WERI-Rb-1 (cell line): ENCODE results near the gene GTF3A.
A peak's percentile ranks its signal among the peaks of the same experiment; 100 is the strongest.

Experiments
- DNase-seq: peaks from one replicate; pipeline ENCODE4 v3.0.0-alpha.2; 2020
- H3K27ac ChIP-seq: fragments of 250-450 bp; sonication (Bioruptor Pico); 2 replicates; pipeline ENCODE4 v1.5.1; 2020; ENCODE audit warnings: mild to moderate bottlenecking, moderate library complexity
- H3K27me3 ChIP-seq: fragments of 250-450 bp; sonication (Bioruptor Pico); 2 replicates; pipeline ENCODE4 v1.5.1; 2021; ENCODE audit warnings: mild to moderate bottlenecking, low read depth, moderate library complexity; ENCODE audit not compliant: insufficient read depth, severe bottlenecking
- H3K36me3 ChIP-seq: fragments of 250-450 bp; sonication (Bioruptor Pico); 2 replicates; pipeline ENCODE4 v1.5.1; 2020; ENCODE audit warnings: mild to moderate bottlenecking, moderate library complexity
- H3K4me3 ChIP-seq: 2 replicates; pipeline ENCODE4 v1.5.1; 2011; ENCODE audit warnings: low read depth, mild to moderate bottlenecking, control low read depth, low read length
- H3K9me3 ChIP-seq: fragments of 250-450 bp; sonication (Bioruptor Pico); 2 replicates; pipeline ENCODE4 v1.5.1; 2021; ENCODE audit warnings: mild to moderate bottlenecking, moderate library complexity; ENCODE audit not compliant: severe bottlenecking
- CTCF ChIP-seq: IDR thresholded peaks from 2 replicates; pipeline ENCODE4 v1.5.1; 2011; ENCODE audit warnings: low read depth, mild to moderate bottlenecking, control low read depth, inconsistent platforms, low read length

Gene GTF3A

GRCh38 chr13:27481766-27482165 is 57.3 kb downstream of the GTF3A start:
- peak; percentile 99 for TF ChIP-seq CTCF
- Histone ChIP-seq H3K27ac (no peak overlapping the region), H3K27me3 (peaks cover 88% of the 10 kb centered on the region), H3K9me3 (peaks cover 2% of the 10 kb centered on the region), H3K4me3 (no peak overlapping the region), H3K36me3 (no peaks in the 10 kb centered on the region)
- DNase-seq: peak; percentile 89

GRCh38 chr13:27482983-27483382 is 58.6 kb downstream of the GTF3A start:
- peak; percentile 35 for DNase-seq
- no peak for TF ChIP-seq CTCF
- H3K27ac ChIP-seq: no peak overlapping the region
- no peak overlapping the region for H3K4me3 ChIP-seq
- H3K27me3 ChIP-seq: peaks cover 81% of the 10 kb centered on the region
- H3K36me3 ChIP-seq: no peaks in the 10 kb centered on the region
- peaks cover 2% of the 10 kb centered on the region for H3K9me3 ChIP-seq

- H3K27ac ChIP-seq: no peak overlapping the region
- H3K27me3 ChIP-seq: peaks cover 81% of the 10 kb centered on the region
- no peak for TF ChIP-seq CTCF
- H3K4me3 ChIP-seq: no peak overlapping the region
- H3K36me3 ChIP-seq: no peaks in the 10 kb centered on the region
- peaks cover 2% of the 10 kb centered on the region for H3K9me3 ChIP-seq
- DNase-seq: no peak
Observed at GRCh38 chr13:27483421-27483820, 59.0 kb downstream of the GTF3A start.
